Body of pancreas (tissue), 4 donors: Measurements from ENCODE around the gene NME7.

ENCODE experiments used
- POLR2A ChIP-seq, 3 donors: fragments of 450-650 bp; IDR thresholded peaks; one replicate each; pipeline ENCODE4 v1.6.1; 2016; ENCODE audit warnings: antibody characterized with exemption in 3 of 3, mild to moderate bottlenecking in 2 of 3
- TF ChIP-seq, protein P1 (sequence below), 7 experiments: fragments of 450-650 bp in 4 of 7; fragments of 200-600 bp in 3 of 7; sonication (generic) in 3 of 7; IDR thresholded peaks; one replicate each; pipeline ENCODE4 v1.5.1; 2016 to 2019; ENCODE audit warnings: antibody characterized with exemption in 7 of 7

DNA sequence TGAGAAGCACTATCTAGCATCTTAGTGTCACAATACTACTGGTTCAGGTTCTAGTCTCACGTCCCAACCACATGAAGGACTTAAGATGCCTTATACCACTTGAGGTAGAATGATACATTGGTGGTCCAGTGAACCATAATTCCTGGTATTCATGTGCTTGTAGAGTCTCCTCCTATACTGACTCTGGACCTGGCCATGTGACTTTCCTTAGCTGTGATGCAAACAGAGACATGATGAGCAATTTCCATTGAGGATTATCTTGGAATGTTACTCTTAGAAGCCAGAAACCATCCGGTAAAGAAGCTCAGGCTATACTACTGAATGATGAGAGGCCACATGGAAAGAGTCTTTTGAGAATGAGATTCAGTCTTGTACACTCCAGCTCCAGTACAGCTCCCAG is 105.7 kb downstream of the NME7 start:
- TF ChIP-seq, protein P1, sequence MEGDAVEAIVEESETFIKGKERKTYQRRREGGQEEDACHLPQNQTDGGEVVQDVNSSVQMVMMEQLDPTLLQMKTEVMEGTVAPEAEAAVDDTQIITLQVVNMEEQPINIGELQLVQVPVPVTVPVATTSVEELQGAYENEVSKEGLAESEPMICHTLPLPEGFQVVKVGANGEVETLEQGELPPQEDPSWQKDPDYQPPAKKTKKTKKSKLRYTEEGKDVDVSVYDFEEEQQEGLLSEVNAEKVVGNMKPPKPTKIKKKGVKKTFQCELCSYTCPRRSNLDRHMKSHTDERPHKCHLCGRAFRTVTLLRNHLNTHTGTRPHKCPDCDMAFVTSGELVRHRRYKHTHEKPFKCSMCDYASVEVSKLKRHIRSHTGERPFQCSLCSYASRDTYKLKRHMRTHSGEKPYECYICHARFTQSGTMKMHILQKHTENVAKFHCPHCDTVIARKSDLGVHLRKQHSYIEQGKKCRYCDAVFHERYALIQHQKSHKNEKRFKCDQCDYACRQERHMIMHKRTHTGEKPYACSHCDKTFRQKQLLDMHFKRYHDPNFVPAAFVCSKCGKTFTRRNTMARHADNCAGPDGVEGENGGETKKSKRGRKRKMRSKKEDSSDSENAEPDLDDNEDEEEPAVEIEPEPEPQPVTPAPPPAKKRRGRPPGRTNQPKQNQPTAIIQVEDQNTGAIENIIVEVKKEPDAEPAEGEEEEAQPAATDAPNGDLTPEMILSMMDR (IDR thresholded peaks at IDR 0.05), result no peak
- TF ChIP-seq POLR2A (IDR thresholded peaks at IDR 0.05), result no peak
